Muscle of leg (tissue), 11 donors: ENCODE measurements around the gene PADI1. TPM values are rescaled to one million over a fixed set of nuclear protein-coding genes. Genes with fewer than 3 reads are reported as not detected.

Experiments
- DNase-seq: peaks from one replicate; pipeline ENCODE4 v3.0.0; 2013
- H3K27ac ChIP-seq: one replicate; pipeline ENCODE4 v1.5.1; 2013; ENCODE audit warnings: mild to moderate bottlenecking, low read length, control low read depth
- H3K27me3 ChIP-seq: one replicate; pipeline ENCODE4 v1.6.1; 2013; ENCODE audit warnings: low read length; ENCODE audit not compliant: control insufficient read depth, insufficient read depth
- H3K36me3 ChIP-seq: one replicate; pipeline ENCODE4 v1.6.1; 2013; ENCODE audit warnings: low read length; ENCODE audit not compliant: control insufficient read depth, insufficient read depth
- H3K4me1 ChIP-seq: one replicate; pipeline ENCODE4 v1.6.1; 2013; ENCODE audit warnings: low read length; ENCODE audit not compliant: control insufficient read depth, insufficient read depth
- H3K4me3 ChIP-seq: one replicate; pipeline ENCODE4 v1.5.1; 2013; ENCODE audit warnings: low read length, control low read depth
- H3K9me3 ChIP-seq: replicated peaks from 2 replicates; pipeline ENCODE4 v1.6.1; 2013; ENCODE audit warnings: low read depth, low read length; ENCODE audit not compliant: control insufficient read depth
- WGBS: methylation state at CpG from one replicate; pipeline ENCODE4 v1.1.5; 2013; ENCODE audit warnings: missing lambda C conversion rate; ENCODE audit not compliant: insufficient coverage; 5-methylcytosine and 5-hydroxymethylcytosine counted together
- polyA plus RNA-seq, 8 donors: library from polyadenylated mRNA; unstranded; fragments of 120-200 nt; gene quantifications; one replicate each; pipeline versions ENCODE4 v1.2.1 to v1.2.3, GENCODE V29; 2013; ENCODE audit warnings: inconsistent platforms in 1 of 8, low replicate concordance in 1 of 8; ENCODE audit not compliant: insufficient read length in 8 of 8, insufficient read depth in 1 of 8
- total RNA-seq: library from RNA; stranded (reverse); fragments of 120-200 nt; gene quantifications from one replicate; pipeline ENCODE4 v1.2.4, GENCODE V29; 2013

The PADI1 gene
- total and polyA plus RNA-seq, 9 donors, result 0.13 to 0.91 (median 0.29) TPM

DNA sequence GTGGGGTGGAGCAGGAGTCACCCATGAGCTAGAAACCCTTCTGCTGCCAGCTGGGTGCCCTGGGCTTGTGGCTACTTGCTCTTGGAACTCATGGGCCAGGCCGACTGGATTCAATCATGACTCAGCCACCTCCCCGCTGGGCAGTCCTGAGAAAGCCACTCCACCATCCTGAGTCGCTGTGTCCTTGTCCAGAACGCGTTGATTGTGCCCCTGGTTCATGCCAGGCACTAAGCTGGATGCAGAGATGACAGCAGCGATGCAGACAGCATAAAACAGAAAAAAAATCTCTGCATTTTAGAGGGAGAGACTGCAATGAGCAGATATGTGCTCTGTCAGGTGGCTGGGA is 10.6 kb downstream of the PADI1 start:
- Histone ChIP-seq H3K9me3 (no peaks in the 10 kb centered on the region), H3K27me3 (peaks cover 18% of the 10 kb centered on the region), H3K36me3 (no peaks in the 10 kb centered on the region), H3K27ac (no peak overlapping the region), H3K4me3 (no peak overlapping the region), H3K4me1 (peaks cover 21% of the 10 kb centered on the region)
- WGBS, result 85% methylated on average over 6 of the region's 6 CpGs
- DNase-seq, result no peak

DNA sequence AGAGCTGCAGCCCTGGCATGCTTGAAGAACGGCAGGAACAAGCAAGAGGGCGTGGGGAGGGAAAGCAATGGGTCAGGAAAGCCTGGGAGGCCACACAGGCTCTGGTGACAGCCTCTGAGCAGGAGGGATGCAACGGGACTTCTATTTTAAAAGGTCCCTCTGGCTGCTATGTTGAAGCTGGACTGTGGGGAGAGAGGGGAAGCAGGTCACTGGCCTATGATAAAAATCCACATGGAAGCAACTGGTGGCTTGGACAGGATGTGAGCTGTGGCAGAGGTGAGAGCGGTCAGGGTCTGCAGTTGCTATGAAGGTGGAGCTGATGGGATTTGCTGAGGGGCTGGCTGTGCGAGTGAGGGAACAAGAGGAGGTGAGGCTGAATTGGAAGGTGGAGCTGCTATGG is 11.2 kb downstream of the PADI1 start:
- Histone ChIP-seq H3K27ac (no peak overlapping the region), H3K4me3 (no peak overlapping the region), H3K4me1 (peaks cover 21% of the 10 kb centered on the region), H3K36me3 (no peaks in the 10 kb centered on the region), H3K9me3 (no peaks in the 10 kb centered on the region), H3K27me3 (peaks cover 22% of the 10 kb centered on the region)
- no peak for DNase-seq
- whole genome bisulfite sequencing, result 28% methylated on average over 5 of the region's 5 CpGs

DNA sequence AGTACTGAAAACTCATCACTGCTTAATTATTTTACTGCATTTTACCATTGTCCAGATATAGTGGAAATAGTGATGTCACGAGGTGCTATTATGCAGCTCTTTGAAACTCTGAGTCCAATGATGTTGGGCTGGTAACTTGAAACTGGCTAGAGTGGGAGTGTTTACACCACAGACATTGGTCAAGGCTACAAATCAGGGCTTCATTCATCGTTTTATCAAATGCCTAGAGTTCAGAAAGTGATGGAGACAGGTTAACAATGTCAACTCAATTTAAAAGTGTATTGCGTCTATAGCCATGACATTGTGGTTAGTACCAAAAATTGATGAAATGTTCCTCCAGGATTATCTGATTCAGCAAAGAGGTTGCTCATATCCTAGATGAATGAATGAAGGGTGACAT is 12.7 kb downstream of the PADI1 start:
- Histone ChIP-seq H3K27me3 (peaks cover 28% of the 10 kb centered on the region), H3K9me3 (no peaks in the 10 kb centered on the region)
- 63% methylated on average over 2 of the region's 3 CpGs for WGBS

DNA sequence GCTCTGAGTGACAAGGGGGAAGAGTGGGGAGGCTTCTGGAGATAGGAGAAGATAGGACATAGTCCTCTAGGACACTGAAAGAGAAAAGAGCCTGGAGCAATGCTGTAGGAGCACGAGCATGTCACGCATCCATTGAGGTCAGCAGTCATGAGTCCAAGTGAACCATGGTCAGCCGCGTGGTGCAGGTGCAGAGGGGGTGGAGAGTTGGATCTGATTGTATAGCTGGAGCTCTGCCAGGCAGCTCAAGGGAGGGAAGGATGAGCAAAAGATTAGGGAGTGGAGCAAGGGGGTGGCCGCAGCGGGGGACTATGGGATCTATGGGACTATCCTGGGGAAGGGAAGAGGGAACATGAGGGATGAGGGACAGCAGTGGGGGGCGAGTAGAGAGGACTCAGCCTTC is 14.0 kb downstream of the PADI1 start:
- DNase-seq, result no peak
- H3K36me3 ChIP-seq, result no peaks in the 10 kb centered on the region
- H3K27me3 ChIP-seq, result peaks cover 27% of the 10 kb centered on the region
- H3K4me3 ChIP-seq, result no peak overlapping the region
- WGBS, result 44% methylated on average over 6 of the region's 7 CpGs
- H3K9me3 ChIP-seq, result no peaks in the 10 kb centered on the region
- H3K27ac ChIP-seq, result no peak overlapping the region
- H3K4me1 ChIP-seq, result peaks cover 1% of the 10 kb centered on the region

More for the DNA sequence above, 12.7 kb downstream of the PADI1 start:
- no peaks in the 10 kb centered on the region for H3K36me3 ChIP-seq
- H3K4me1 ChIP-seq, result peaks cover 14% of the 10 kb centered on the region
- no peak for DNase-seq
- no peak overlapping the region for H3K27ac ChIP-seq
- no peak overlapping the region for H3K4me3 ChIP-seq

DNA sequence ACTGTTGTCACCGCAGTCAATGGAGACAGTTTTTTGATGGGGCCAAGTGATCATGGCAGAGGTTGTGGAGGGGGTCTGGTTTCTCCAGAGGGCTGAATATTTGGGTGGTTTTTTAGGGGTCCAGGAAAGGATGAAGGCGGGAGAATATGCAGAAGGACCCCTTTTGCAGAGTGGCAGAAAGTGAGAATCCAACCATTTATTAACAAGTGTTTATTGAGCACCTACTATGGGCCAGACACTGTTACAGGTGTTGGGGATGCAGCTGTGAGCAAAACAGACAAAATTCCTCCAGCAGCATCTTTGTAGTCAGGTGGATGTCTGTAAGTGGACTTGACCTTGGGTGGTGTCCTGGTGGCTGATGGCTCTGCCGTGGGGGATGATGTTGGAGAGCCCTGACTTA is 15.4 kb downstream of the PADI1 start:
- no peak overlapping the region for H3K27ac ChIP-seq
- no peaks in the 10 kb centered on the region for H3K36me3 ChIP-seq
- no peak for DNase-seq
- peaks cover 28% of the 10 kb centered on the region for H3K27me3 ChIP-seq
- WGBS, result 100% methylated on average over 1 of the region's 3 CpGs
- H3K4me1 ChIP-seq, result no peaks in the 10 kb centered on the region
- no peak overlapping the region for H3K4me3 ChIP-seq
- H3K9me3 ChIP-seq, result no peaks in the 10 kb centered on the region

DNA sequence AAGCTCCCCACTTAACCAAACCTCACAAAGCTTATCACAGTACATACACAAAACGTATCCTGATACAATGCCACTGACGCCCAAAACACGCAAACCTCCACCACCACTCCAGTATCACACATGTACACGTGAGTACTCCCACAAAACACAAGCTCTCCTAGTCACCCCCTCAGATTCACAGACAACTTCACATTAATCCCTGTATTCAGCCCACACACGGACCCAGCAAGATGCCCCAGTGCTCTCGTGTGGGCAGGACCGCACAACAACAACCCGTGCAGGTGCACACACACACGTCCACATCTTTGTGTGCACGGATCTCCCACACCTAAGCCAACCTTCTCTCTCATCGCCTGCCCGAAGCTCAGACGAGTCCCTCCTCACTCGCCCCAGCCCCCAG is 17.6 kb downstream of the PADI1 start:
- H3K4me3 ChIP-seq, result no peak overlapping the region
- H3K9me3 ChIP-seq, result no peaks in the 10 kb centered on the region
- WGBS, result 90% methylated on average over 10 of the region's 14 CpGs
- DNase-seq, result no peak
- H3K36me3 ChIP-seq, result no peaks in the 10 kb centered on the region
- H3K27me3 ChIP-seq, result peaks cover 23% of the 10 kb centered on the region
- H3K4me1 ChIP-seq, result no peaks in the 10 kb centered on the region
- H3K27ac ChIP-seq, result no peak overlapping the region

DNA sequence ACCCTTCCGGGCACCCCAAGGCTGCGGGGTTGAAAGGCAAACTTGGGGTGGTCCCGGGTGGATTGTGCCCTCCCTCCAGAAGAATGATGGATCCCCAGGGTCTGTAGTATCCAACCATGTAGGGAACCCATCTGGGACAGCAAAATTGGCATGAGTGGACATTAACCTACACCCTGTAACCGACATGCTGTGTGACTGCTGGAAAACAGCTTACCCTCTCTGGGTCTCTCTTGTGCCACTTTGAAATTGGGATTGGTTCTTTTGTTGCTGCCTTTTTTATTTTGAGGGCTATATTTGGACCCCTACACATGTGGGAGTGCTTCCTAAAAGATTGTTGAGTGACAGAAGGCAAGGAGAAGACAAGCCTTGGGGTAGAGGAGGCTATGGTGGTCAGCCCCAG is 19.5 kb downstream of the PADI1 start:
- Histone ChIP-seq H3K4me1 (peaks cover 3% of the 10 kb centered on the region), H3K4me3 (no peak overlapping the region), H3K27me3 (peaks cover 18% of the 10 kb centered on the region), H3K36me3 (no peaks in the 10 kb centered on the region), H3K27ac (no peak overlapping the region), H3K9me3 (no peaks in the 10 kb centered on the region)
- 85% methylated on average over 4 of the region's 4 CpGs for WGBS
- no peak for DNase-seq

DNA sequence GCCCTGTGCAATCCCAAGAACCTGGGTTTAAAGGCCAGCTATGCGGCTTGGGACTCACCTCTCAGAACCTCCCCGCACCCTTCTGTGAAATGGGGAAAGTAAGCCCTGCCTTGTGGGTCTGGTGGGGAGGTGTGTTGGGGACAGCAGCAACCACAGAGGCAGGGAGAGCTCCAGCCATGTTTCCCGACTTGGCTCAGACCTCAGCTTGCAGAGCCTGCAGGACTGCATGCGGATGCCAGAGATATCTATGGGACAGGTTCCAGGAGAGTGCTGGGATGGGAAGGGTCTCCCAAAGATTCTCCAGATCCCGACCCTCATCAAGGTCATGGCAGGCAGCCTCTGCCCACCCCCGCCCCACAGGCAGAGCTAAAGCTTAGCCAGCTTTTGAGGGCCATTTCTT is 20.2 kb downstream of the PADI1 start:
- no peak overlapping the region for H3K4me3 ChIP-seq
- H3K27me3 ChIP-seq, result peaks cover 18% of the 10 kb centered on the region
- WGBS, result 76% methylated on average over 3 of the region's 6 CpGs
- H3K4me1 ChIP-seq, result peaks cover 3% of the 10 kb centered on the region
- no peak for DNase-seq
- H3K27ac ChIP-seq, result no peak overlapping the region
- no peaks in the 10 kb centered on the region for H3K36me3 ChIP-seq
- no peaks in the 10 kb centered on the region for H3K9me3 ChIP-seq

DNA sequence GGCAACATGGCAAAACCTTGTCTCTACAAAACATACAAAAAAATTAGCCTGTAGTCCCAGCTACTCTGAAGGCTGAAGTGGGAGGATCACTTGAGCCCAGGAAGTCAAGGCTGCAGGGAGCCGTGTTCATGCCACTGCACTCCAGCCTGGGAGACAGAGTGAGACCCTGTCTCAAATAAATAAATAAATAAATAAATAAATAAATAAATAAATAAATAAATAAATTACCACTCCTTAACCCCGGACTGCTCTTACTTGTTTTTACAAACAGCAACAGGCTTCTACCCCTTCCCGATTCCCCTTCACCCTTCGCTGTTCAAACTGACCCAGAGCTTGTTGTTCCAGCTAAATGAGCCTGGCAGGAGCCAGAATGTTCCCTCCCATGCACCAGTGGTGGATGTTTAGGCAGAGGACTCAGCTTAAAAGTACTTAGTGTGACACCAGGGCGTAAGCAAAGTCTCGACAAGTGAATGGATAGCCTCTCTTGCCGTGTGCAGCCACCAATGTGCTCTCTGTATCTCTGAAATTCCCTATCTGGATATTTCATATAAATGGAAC is 22.5 kb downstream of the PADI1 start:
- 100% methylated on average over 1 of the region's 7 CpGs for WGBS
- peaks cover 10% of the 10 kb centered on the region for H3K27me3 ChIP-seq
- H3K27ac ChIP-seq, result no peak overlapping the region
- H3K4me1 ChIP-seq, result peaks cover 3% of the 10 kb centered on the region
- no peak for DNase-seq
- H3K4me3 ChIP-seq, result no peak overlapping the region
- no peaks in the 10 kb centered on the region for H3K36me3 ChIP-seq
- no peaks in the 10 kb centered on the region for H3K9me3 ChIP-seq

DNA sequence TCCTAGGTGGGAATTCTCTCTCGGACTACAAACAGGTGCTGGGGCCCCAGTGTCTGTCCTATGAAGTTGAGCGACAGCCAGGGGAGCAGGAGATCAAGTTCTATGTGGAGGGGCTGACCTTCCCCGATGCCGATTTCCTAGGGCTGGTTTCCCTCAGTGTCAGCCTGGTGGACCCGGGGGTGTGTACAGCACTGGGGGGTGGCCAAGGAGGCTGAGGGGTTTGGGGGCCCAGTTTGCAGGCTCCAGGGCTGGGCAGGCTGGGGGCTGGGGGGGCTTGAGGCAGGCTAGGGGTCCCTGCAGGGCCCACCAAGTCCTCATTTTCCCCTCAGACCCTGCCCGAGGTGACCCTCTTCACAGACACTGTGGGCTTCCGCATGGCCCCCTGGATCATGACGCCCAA is 23.7 kb downstream of the PADI1 start:
- peaks cover 6% of the 10 kb centered on the region for H3K27me3 ChIP-seq
- WGBS, result 43% methylated on average over 2 of the region's 8 CpGs
- no peaks in the 10 kb centered on the region for H3K9me3 ChIP-seq

DNA sequence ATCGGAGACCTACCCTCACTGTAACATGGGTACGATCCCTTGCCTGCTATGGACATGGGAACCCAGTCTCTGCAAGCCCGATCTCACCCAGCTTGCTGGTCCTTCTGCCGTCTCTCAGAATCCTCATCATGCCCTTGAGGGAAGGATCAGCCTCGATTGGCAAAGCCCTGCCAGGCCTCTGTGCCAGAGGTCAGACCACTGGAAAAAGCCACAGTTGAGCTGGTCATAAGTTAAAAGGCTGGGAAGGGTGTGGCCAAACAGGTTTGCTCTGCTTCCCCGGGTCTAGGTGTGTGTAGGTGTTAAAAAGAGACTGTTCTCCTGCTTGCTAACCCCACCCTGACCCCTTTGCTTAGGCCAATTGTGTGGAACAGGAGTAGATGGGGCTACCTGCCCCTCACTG is 24.5 kb downstream of the PADI1 start:
- H3K4me1 ChIP-seq, result peaks cover 7% of the 10 kb centered on the region
- no peak overlapping the region for H3K27ac ChIP-seq
- no peaks in the 10 kb centered on the region for H3K36me3 ChIP-seq
- WGBS, result 83% methylated on average over 5 of the region's 6 CpGs
- H3K27me3 ChIP-seq, result peaks cover 3% of the 10 kb centered on the region
- no peak for DNase-seq
- no peak overlapping the region for H3K4me3 ChIP-seq
- no peaks in the 10 kb centered on the region for H3K9me3 ChIP-seq

More for the DNA sequence above, 23.7 kb downstream of the PADI1 start:
- Histone ChIP-seq H3K36me3 (no peaks in the 10 kb centered on the region), H3K4me1 (peaks cover 3% of the 10 kb centered on the region), H3K27ac (no peak overlapping the region), H3K4me3 (no peak overlapping the region)
- DNase-seq, result no peak
